ENCODE results near the gene NOLC1. TPM values are rescaled to one million over a fixed set of nuclear protein-coding genes. Genes with fewer than 3 reads are reported as not detected.

Gene NOLC1
- total and polyA plus RNA-seq, 2 of the 4 experiments (the other 2 are of a cell fraction), result 43.2 to 55.3 TPM

GRCh38 chr10:102167861-102168260, 15.7 kb downstream of the NOLC1 start:
- H2BK5ac ChIP-seq (ENCODE audit: low read depth, low read length, poor library complexity, severe bottlenecking), result no peak overlapping the region
- H3K27me3 ChIP-seq (ENCODE audit: control insufficient read depth, insufficient read depth, low read length), result no peaks in the 10 kb centered on the region; the same call in 1 of the 2 replicates
- no peak for DNase-seq
- in situ Hi-C loops (cut with MboI; ENCODE audit: low sequenced_read_pairs), result loop anchor here (5.0 kb wide), 2 partner anchors 59 to 184 kb away; partner anchors contain the start of gene ELOVL3
- CTCF ChIA-PET, result interaction anchor here (0.6 kb wide), 1 partner anchor 184 kb away, joined by 3 read pairs; no protein-coding TSS in a partner anchor
- no peak overlapping the region for H3K14ac ChIP-seq (replicated peaks; ENCODE audit: low read depth, low read length)
- H3K9me1 ChIP-seq (ENCODE audit: insufficient read depth, low read length), result no peaks in the 10 kb centered on the region
- POLR2A ChIA-PET (ENCODE audit: unreplicated experiment), result no interaction called here
- no TSS peak for BruUV-seq (replicated peaks)
- H4K5ac ChIP-seq (ENCODE audit: low read depth, low read length), result no peak overlapping the region
- no peak overlapping the region for H3K18ac ChIP-seq (ENCODE audit: low read depth, low read length)
- no peak overlapping the region for H2BK120ac ChIP-seq (ENCODE audit: low read depth, low read length)
- no peak overlapping the region for H3K4me2 ChIP-seq (ENCODE audit: low read depth, low read length)
- WGBS, 2 experiments (ENCODE audit: extremely low coverage in 2 of 2, insufficient read length in 1 of 2), result no CpG with 5 or more reads among the region's 1 CpG
- no peak overlapping the region for H3K9ac ChIP-seq (ENCODE audit: low read depth, low read length)
- intact Hi-C loops (cut with micrococcal nuclease), result loop anchor here (2.0 kb wide), 2 partner anchors 63 to 311 kb away; no protein-coding TSS in a partner anchor
- no peak overlapping the region for H4K8ac ChIP-seq (ENCODE audit: low read depth in 2 of 2, low read length in 2 of 2)
- no peak overlapping the region for H2BK20ac ChIP-seq (ENCODE audit: low read depth, low read length)
- H3K4me1 ChIP-seq (ENCODE audit: control insufficient read depth, insufficient read depth, low read length), result no peaks in the 10 kb centered on the region
- H2AK5ac ChIP-seq (ENCODE audit: low read depth, low read length), result no peak overlapping the region
- H3K79me1 ChIP-seq (ENCODE audit: low read depth in 1 of 2, low read length in 2 of 2), result no peaks in the 10 kb centered on the region
- TF ChIP-seq RAD21 (IDR thresholded peaks at IDR 0.05; ENCODE audit: low read length) (no peak), CHD1 (IDR thresholded peaks at IDR 0.05; ENCODE audit: low read depth, low read length) (no peak), NFE2L2 (IDR thresholded peaks at IDR 0.05; ENCODE audit: low read depth, low read length) (no peak), SMC3 (IDR thresholded peaks at IDR 0.05; ENCODE audit: low read depth, low read length) (no peak), RCOR1 (IDR thresholded peaks at IDR 0.05; ENCODE audit: insufficient replicate concordance, low read length) (no peak), POLR2A (IDR thresholded peaks at IDR 0.05; ENCODE audit: low read depth, low read length) (no peak), MXI1 (IDR thresholded peaks at IDR 0.05; ENCODE audit: borderline replicate concordance, low read depth, low read length) (no peak), MAZ (IDR thresholded peaks at IDR 0.05; ENCODE audit: borderline replicate concordance, low read depth, low read length) (no peak), MAFK (IDR thresholded peaks at IDR 0.05; ENCODE audit: low read depth, low read length) (no peak), BHLHE40 (IDR thresholded peaks at IDR 0.05; ENCODE audit: low read depth, low read length) (no peak), USF2 (IDR thresholded peaks at IDR 0.05; ENCODE audit: low read depth, low read length) (no peak)
- TF ChIP-seq, protein P1, sequence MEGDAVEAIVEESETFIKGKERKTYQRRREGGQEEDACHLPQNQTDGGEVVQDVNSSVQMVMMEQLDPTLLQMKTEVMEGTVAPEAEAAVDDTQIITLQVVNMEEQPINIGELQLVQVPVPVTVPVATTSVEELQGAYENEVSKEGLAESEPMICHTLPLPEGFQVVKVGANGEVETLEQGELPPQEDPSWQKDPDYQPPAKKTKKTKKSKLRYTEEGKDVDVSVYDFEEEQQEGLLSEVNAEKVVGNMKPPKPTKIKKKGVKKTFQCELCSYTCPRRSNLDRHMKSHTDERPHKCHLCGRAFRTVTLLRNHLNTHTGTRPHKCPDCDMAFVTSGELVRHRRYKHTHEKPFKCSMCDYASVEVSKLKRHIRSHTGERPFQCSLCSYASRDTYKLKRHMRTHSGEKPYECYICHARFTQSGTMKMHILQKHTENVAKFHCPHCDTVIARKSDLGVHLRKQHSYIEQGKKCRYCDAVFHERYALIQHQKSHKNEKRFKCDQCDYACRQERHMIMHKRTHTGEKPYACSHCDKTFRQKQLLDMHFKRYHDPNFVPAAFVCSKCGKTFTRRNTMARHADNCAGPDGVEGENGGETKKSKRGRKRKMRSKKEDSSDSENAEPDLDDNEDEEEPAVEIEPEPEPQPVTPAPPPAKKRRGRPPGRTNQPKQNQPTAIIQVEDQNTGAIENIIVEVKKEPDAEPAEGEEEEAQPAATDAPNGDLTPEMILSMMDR (conservative IDR thresholded peaks at IDR 0.05; ENCODE audit: low read depth, low read length), result no peak
- no peak overlapping the region for H3K27ac ChIP-seq (ENCODE audit: insufficient read depth, low read length)
- H2AK9ac ChIP-seq (replicated peaks; ENCODE audit: low read depth, low read length, poor library complexity), result no peak overlapping the region
- no peak overlapping the region for H3K56ac ChIP-seq (ENCODE audit: extremely low read depth, insufficient read depth, low read length)
- H3K36me3 ChIP-seq (ENCODE audit: control insufficient read depth, insufficient read depth, low read length), result peaks cover 7% of the 10 kb centered on the region
- H3K4ac ChIP-seq (ENCODE audit: low read depth, low read length), result no peak overlapping the region
- no peaks in the 10 kb centered on the region for H4K20me1 ChIP-seq (ENCODE audit: insufficient read depth, low read length)
- no peak overlapping the region for H4K91ac ChIP-seq (ENCODE audit: insufficient read depth, low read depth, low read length)
- dilution Hi-C loops (cut with HindIII; ENCODE audit: low sequenced_read_pairs, unreplicated experiment), result no loop called here
- no peak overlapping the region for H2AFZ ChIP-seq (replicated peaks; ENCODE audit: low read length, poor library complexity)
- no peak for ATAC-seq (ENCODE audit: low read depth)
- H2BK15ac ChIP-seq (ENCODE audit: low read depth, low read length), result no peak overlapping the region
- no peak overlapping the region for H3K23ac ChIP-seq (ENCODE audit: low read depth, low read length)
- no peaks in the 10 kb centered on the region for H3K9me3 ChIP-seq (ENCODE audit: control insufficient read depth, insufficient read depth, low read length)
- no peak overlapping the region for H3K4me3 ChIP-seq (ENCODE audit: insufficient read depth, low read depth, low read length)

All from IMR-90 (cell line).